ENCODE data around the gene UACA. TPM values are rescaled to one million over a fixed set of nuclear protein-coding genes. Genes with fewer than 3 reads are reported as not detected.

Gene UACA
- total RNA-seq, 2 experiments from 2014 or later = 3.9 to 5.3 TPM

DNA sequence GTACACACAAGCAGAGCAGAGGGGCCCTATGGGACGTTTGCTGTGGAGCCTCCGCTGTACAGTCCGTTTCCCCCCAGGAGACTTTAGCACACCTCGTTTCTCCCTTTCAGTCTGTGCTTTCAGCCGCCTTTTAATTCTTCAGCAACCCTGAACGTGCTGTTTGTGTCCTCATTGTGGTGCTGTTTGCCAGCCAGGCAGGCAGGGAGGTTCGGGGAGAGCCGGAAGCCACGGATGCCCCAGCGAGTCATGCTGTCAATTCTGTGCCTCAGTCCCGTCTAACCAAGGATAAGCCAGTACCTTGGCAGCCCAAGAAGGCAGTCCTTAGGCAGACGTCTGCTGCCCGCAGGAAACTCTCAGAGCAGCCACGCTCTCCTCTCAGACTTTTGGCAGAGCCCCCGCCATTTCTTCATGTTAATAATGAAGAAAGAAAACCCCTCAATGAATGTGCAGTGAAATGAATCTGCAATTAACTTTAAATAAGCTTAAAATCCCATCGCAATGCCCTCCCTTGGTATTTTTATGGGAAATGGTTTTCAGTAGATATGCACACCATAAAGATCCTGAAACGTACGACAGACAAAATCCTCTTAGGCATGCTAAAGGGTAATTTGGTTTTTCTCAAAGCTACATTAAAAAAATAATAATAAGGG lies 158.6 kb downstream of the UACA start:
- CTCF ChIA-PET = interaction anchor here (0.5 kb wide), 1 partner anchor 30 kb away, joined by 3 read pairs; no protein-coding TSS in a partner anchor
- Mint-ChIP-seq H3K36me3 (ENCODE audit: low read depth) (no peaks in the 10 kb centered on the region), H3K4me3 (no peak overlapping the region), H3K27ac (no peak overlapping the region), H3K27me3 (ENCODE audit: low read depth) (no peaks in the 10 kb centered on the region), H3K9me3 (peaks cover under 1% of the 10 kb centered on the region), H3K4me1 (ENCODE audit: low read depth) (no peaks in the 10 kb centered on the region)
- no peak for DNase-seq
- intact Hi-C loops (cut with micrococcal nuclease) = no loop called here

Other genes starting within 250 kb of the UACA start
- gene LARP6, start 90.6 kb upstream of the UACA start, total RNA-seq = not detected
- gene THAP10, start 128.9 kb upstream of the UACA start, total RNA-seq = not detected
- not detected for gene LRRC49, start 129.3 kb upstream of the UACA start, total RNA-seq